ENCODE measurements around the gene MINDY4.

Gene MINDY4

DNA sequence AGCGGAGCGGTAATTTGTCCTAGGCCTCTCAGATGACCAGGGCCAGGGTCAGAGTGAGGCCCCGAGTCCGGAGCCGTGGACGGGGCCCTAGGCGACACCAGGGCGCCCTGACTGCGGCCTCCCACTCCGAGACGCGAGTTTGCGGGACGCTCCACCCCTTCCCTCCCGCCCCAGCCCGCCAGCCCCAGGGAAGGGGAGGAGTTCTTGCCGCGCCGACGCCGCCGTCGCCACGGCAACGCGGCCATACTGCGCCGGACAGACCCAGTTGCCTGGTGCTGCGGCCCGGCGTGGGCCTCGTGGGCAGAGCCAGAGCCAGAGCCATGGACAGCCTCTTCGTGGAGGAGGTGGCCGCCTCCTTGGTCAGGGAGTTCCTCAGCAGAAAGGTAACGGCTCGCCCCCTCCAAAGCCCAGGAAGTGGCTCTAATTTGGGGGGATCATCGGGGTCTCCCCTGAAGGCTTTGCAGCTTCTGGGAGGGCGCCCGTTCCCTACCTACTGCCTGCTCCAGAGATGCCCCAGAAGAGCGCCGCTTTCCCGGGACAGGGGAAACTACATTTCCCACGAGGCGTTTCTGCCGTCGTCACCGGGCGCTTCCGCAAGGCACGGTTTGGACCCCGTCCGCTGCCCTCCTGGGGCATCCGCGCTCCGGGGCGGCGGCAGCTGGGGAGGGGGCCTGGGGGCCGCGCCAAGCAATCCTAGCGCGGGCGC lies at the start of gene MINDY4:
TSS of gene MINDY4 (plus strand) at position 244 of the 706 bp plus-strand sequence. CDS start at position 321, 77 bp downstream.
- peak within 1 kb of the TSS; percentile 56; the same call in 1 of the 2 replicates for H3K27ac ChIP-seq (ENCODE audit: extremely low read depth, low read depth, low read length)
- POLR2A ChIA-PET: no interaction called here
- 0 out of 2 replicates have a peak, but pooled peaks cover 2% of the 10 kb centered on the region for H3K4me1 ChIP-seq (ENCODE audit: control insufficient read depth, insufficient read depth, low read length)
- CTCF ChIA-PET: interaction anchor here (1.0 kb wide), 1 partner anchor 352 kb away, joined by 4 read pairs; no protein-coding TSS in a partner anchor
- H3K9me3 ChIP-seq (ENCODE audit: control insufficient read depth, insufficient read depth, low read depth, low read length): no peaks in the 10 kb centered on the region
- H3K4me3 ChIP-seq (ENCODE audit: low read depth, low read length): peak within 1 kb of the TSS; percentile 67
- no peaks in the 10 kb centered on the region for H3K36me3 ChIP-seq (ENCODE audit: control insufficient read depth in 2 of 2, insufficient read depth in 1 of 2, low read length in 2 of 2)
- no peak for TF ChIP-seq ZNF221 (tag by site-specific recombination; IDR thresholded peaks at IDR 0.05; ENCODE audit: borderline replicate concordance)
- no peak for TF ChIP-seq ZNF624 (tag by site-specific recombination; IDR thresholded peaks at IDR 0.05)
- no peak for TF ChIP-seq ZNF114 (tag by site-specific recombination; IDR thresholded peaks at IDR 0.05)
- TF ChIP-seq, protein P1, sequence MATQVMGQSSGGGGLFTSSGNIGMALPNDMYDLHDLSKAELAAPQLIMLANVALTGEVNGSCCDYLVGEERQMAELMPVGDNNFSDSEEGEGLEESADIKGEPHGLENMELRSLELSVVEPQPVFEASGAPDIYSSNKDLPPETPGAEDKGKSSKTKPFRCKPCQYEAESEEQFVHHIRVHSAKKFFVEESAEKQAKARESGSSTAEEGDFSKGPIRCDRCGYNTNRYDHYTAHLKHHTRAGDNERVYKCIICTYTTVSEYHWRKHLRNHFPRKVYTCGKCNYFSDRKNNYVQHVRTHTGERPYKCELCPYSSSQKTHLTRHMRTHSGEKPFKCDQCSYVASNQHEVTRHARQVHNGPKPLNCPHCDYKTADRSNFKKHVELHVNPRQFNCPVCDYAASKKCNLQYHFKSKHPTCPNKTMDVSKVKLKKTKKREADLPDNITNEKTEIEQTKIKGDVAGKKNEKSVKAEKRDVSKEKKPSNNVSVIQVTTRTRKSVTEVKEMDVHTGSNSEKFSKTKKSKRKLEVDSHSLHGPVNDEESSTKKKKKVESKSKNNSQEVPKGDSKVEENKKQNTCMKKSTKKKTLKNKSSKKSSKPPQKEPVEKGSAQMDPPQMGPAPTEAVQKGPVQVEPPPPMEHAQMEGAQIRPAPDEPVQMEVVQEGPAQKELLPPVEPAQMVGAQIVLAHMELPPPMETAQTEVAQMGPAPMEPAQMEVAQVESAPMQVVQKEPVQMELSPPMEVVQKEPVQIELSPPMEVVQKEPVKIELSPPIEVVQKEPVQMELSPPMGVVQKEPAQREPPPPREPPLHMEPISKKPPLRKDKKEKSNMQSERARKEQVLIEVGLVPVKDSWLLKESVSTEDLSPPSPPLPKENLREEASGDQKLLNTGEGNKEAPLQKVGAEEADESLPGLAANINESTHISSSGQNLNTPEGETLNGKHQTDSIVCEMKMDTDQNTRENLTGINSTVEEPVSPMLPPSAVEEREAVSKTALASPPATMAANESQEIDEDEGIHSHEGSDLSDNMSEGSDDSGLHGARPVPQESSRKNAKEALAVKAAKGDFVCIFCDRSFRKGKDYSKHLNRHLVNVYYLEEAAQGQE (tag by site-specific recombination; IDR thresholded peaks at IDR 0.05): no peak
- TF ChIP-seq ZNF155 (tag by site-specific recombination; IDR thresholded peaks at IDR 0.05): no peak
- TF ChIP-seq OVOL3 (tag by site-specific recombination; IDR thresholded peaks at IDR 0.05): no peak
- no peak for TF ChIP-seq ZNF585B (tag by site-specific recombination; IDR thresholded peaks at IDR 0.05)
- no peak for TF ChIP-seq PRDM2 (tag by site-specific recombination; IDR thresholded peaks at IDR 0.05; ENCODE audit: borderline replicate concordance)
- TF ChIP-seq SALL2 (tag by site-specific recombination; IDR thresholded peaks at IDR 0.05; ENCODE audit: borderline replicate concordance): no peak
- no peak for TF ChIP-seq KLF9 (tag by site-specific recombination; IDR thresholded peaks at IDR 0.05; ENCODE audit: low read depth)
- no peak for TF ChIP-seq KLF8 (tag by site-specific recombination; IDR thresholded peaks at IDR 0.05)
- no peak for TF ChIP-seq ZNF37A (tag by site-specific recombination; IDR thresholded peaks at IDR 0.05)
- no peak for TF ChIP-seq PRDM6 (tag by site-specific recombination; IDR thresholded peaks at IDR 0.05)
- TF ChIP-seq, protein P2, sequence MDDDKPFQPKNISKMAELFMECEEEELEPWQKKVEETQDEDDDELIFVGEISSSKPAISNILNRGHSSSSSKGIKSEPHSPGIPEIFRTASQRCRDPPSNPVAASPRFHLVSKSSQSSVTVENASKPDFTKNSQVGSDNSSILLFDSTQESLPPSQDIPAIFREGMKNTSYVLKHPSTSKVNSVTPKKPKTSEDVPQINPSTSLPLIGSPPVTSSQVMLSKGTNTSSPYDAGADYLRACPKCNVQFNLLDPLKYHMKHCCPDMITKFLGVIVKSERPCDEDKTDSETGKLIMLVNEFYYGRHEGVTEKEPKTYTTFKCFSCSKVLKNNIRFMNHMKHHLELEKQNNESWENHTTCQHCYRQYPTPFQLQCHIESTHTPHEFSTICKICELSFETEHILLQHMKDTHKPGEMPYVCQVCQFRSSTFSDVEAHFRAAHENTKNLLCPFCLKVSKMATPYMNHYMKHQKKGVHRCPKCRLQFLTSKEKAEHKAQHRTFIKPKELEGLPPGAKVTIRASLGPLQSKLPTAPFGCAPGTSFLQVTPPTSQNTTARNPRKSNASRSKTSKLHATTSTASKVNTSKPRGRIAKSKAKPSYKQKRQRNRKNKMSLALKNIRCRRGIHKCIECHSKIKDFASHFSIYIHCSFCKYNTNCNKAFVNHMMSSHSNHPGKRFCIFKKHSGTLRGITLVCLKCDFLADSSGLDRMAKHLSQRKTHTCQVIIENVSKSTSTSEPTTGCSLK (tag by site-specific recombination; IDR thresholded peaks at IDR 0.05): no peak
- TF ChIP-seq KLF17 (tag by site-specific recombination; IDR thresholded peaks at IDR 0.05): no peak
- TF ChIP-seq HOXC10 (CRISPR knock-in tag; IDR thresholded peaks at IDR 0.05): no peak
- no peak for TF ChIP-seq HOXD13 (CRISPR knock-in tag; IDR thresholded peaks at IDR 0.05; ENCODE audit: borderline replicate concordance)
- no peak for TF ChIP-seq ZNF211 (tag by site-specific recombination; IDR thresholded peaks at IDR 0.05; ENCODE audit: low read depth)
- no peak for TF ChIP-seq ZNF174 (tag by site-specific recombination; IDR thresholded peaks at IDR 0.05)
- no peak for TF ChIP-seq ZNF658 (tag by site-specific recombination; IDR thresholded peaks at IDR 0.05)
- no peak for TF ChIP-seq MEIS1 (CRISPR knock-in tag; IDR thresholded peaks at IDR 0.05; ENCODE audit: borderline replicate concordance)
- no peak for TF ChIP-seq ZNF311 (tag by site-specific recombination; IDR thresholded peaks at IDR 0.05; ENCODE audit: borderline replicate concordance)
- TF ChIP-seq ZBTB17 (tag by site-specific recombination; IDR thresholded peaks at IDR 0.05): peak; percentile 67
- TF ChIP-seq ZNF677 (tag by site-specific recombination; IDR thresholded peaks at IDR 0.05): no peak
